ENCODE data around the gene BEST1.

Gene BEST1

GRCh38 chr11:62008193-62008592 lies 58.0 kb downstream of the BEST1 start:
- no peaks in the 10 kb centered on the region for H3K79me2 ChIP-seq (ENCODE audit: control insufficient read depth, insufficient read depth, low read length)
- H3K27me3 ChIP-seq (ENCODE audit: insufficient read depth, low read length, poor library complexity), result no peaks in the 10 kb centered on the region
- H2AK5ac ChIP-seq (ENCODE audit: low read length), result no peak overlapping the region
- WGBS (ENCODE audit: extremely low coverage, insufficient coverage, low lambda C conversion rate), result no CpG with 5 or more reads among the region's 1 CpG
- H3K4me2 ChIP-seq (ENCODE audit: low read length), result no peak overlapping the region
- H4K8ac ChIP-seq (ENCODE audit: low read depth, low read length), result no peak overlapping the region
- no peak overlapping the region for H2BK120ac ChIP-seq (ENCODE audit: low read depth, low read length)
- no peak overlapping the region for H2BK5ac ChIP-seq (ENCODE audit: low read length)
- no peak overlapping the region for H3K23ac ChIP-seq (ENCODE audit: low read length)
- no peak overlapping the region for H2BK15ac ChIP-seq (replicated peaks; ENCODE audit: low read depth)
- H3K4me3 ChIP-seq (ENCODE audit: low read length), result no peak overlapping the region
- no peak overlapping the region for H3K9ac ChIP-seq (ENCODE audit: low read length)
- H3K18ac ChIP-seq (ENCODE audit: low read length), result no peak overlapping the region
- H3K27ac ChIP-seq (ENCODE audit: low read depth, low read length), result no peak overlapping the region
- no peaks in the 10 kb centered on the region for H3K36me3 ChIP-seq (ENCODE audit: control insufficient read depth, insufficient read depth, low read length)
- no peak overlapping the region for H3K56ac ChIP-seq (ENCODE audit: low read length)
- DNase-seq, result no peak
- H4K5ac ChIP-seq (ENCODE audit: low read length), result no peak overlapping the region
- no peaks in the 10 kb centered on the region for H3K79me1 ChIP-seq (ENCODE audit: low read length)
- H3K4ac ChIP-seq (ENCODE audit: low read depth, low read length), result no peak overlapping the region
- H3K4me1 ChIP-seq (ENCODE audit: control insufficient read depth, low read depth, low read length), result no peaks in the 10 kb centered on the region

GRCh38 chr11:62010935-62011528 lies 60.9 kb downstream of the BEST1 start:
- H3K23ac ChIP-seq (ENCODE audit: low read length), result no peak overlapping the region
- DNase-seq, result no peak
- H2BK15ac ChIP-seq (replicated peaks; ENCODE audit: low read depth), result no peak overlapping the region
- H3K56ac ChIP-seq (ENCODE audit: low read length), result no peak overlapping the region
- no peaks in the 10 kb centered on the region for H3K27me3 ChIP-seq (ENCODE audit: insufficient read depth, low read length, poor library complexity)
- no CpG with 5 or more reads among the region's 4 CpGs for WGBS (ENCODE audit: extremely low coverage, insufficient coverage, low lambda C conversion rate)
- H3K9ac ChIP-seq (ENCODE audit: low read length), result no peak overlapping the region
- H4K5ac ChIP-seq (ENCODE audit: low read length), result no peak overlapping the region
- no peak overlapping the region for H3K4me3 ChIP-seq (ENCODE audit: low read length)
- no peak overlapping the region for H4K8ac ChIP-seq (ENCODE audit: low read depth, low read length)
- no peak overlapping the region for H3K27ac ChIP-seq (ENCODE audit: low read depth, low read length)
- H3K4ac ChIP-seq (ENCODE audit: low read depth, low read length), result no peak overlapping the region
- no peak overlapping the region for H2AK5ac ChIP-seq (ENCODE audit: low read length)
- H2BK5ac ChIP-seq (ENCODE audit: low read length), result no peak overlapping the region
- no peaks in the 10 kb centered on the region for H3K4me1 ChIP-seq (ENCODE audit: control insufficient read depth, low read depth, low read length)
- no peaks in the 10 kb centered on the region for H3K36me3 ChIP-seq (ENCODE audit: control insufficient read depth, insufficient read depth, low read length)
- H3K18ac ChIP-seq (ENCODE audit: low read length), result no peak overlapping the region
- no peaks in the 10 kb centered on the region for H3K79me2 ChIP-seq (ENCODE audit: control insufficient read depth, insufficient read depth, low read length)
- H3K4me2 ChIP-seq (ENCODE audit: low read length), result no peak overlapping the region
- H3K79me1 ChIP-seq (ENCODE audit: low read length), result no peaks in the 10 kb centered on the region
- no peak overlapping the region for H2BK120ac ChIP-seq (ENCODE audit: low read depth, low read length)

- H3K79me2 ChIP-seq (ENCODE audit: control insufficient read depth, insufficient read depth, low read length), result no peaks in the 10 kb centered on the region
- H3K56ac ChIP-seq (ENCODE audit: low read length), result no peak overlapping the region
- H3K18ac ChIP-seq (ENCODE audit: low read length), result no peak overlapping the region
- H2BK120ac ChIP-seq (ENCODE audit: low read depth, low read length), result no peak overlapping the region
- no peak overlapping the region for H2BK5ac ChIP-seq (ENCODE audit: low read length)
- no peak overlapping the region for H3K23ac ChIP-seq (ENCODE audit: low read length)
- H4K8ac ChIP-seq (ENCODE audit: low read depth, low read length), result no peak overlapping the region
- H2BK15ac ChIP-seq (replicated peaks; ENCODE audit: low read depth), result no peak overlapping the region
- H3K9ac ChIP-seq (ENCODE audit: low read length), result no peak overlapping the region
- no peak overlapping the region for H4K5ac ChIP-seq (ENCODE audit: low read length)
- H3K4me1 ChIP-seq (ENCODE audit: control insufficient read depth, low read depth, low read length), result no peaks in the 10 kb centered on the region
- H3K4me3 ChIP-seq (ENCODE audit: low read length), result no peak overlapping the region
- no peak overlapping the region for H3K4ac ChIP-seq (ENCODE audit: low read depth, low read length)
- no peaks in the 10 kb centered on the region for H3K27me3 ChIP-seq (ENCODE audit: insufficient read depth, low read length, poor library complexity)
- no peaks in the 10 kb centered on the region for H3K36me3 ChIP-seq (ENCODE audit: control insufficient read depth, insufficient read depth, low read length)
- DNase-seq, result no peak
- H3K27ac ChIP-seq (ENCODE audit: low read depth, low read length), result no peak overlapping the region
- no peak overlapping the region for H3K4me2 ChIP-seq (ENCODE audit: low read length)
- WGBS (ENCODE audit: extremely low coverage, insufficient coverage, low lambda C conversion rate), result no CpG with 5 or more reads among the region's 9 CpGs
- no peak overlapping the region for H2AK5ac ChIP-seq (ENCODE audit: low read length)
- H3K79me1 ChIP-seq (ENCODE audit: low read length), result no peaks in the 10 kb centered on the region
Observed at GRCh38 chr11:62011881-62012280, 61.7 kb downstream of the BEST1 start.

- no peak overlapping the region for H3K4me2 ChIP-seq (ENCODE audit: low read length)
- H4K8ac ChIP-seq (ENCODE audit: low read depth, low read length), result no peak overlapping the region
- no peak overlapping the region for H2BK5ac ChIP-seq (ENCODE audit: low read length)
- no peak overlapping the region for H3K9ac ChIP-seq (ENCODE audit: low read length)
- H3K36me3 ChIP-seq (ENCODE audit: control insufficient read depth, insufficient read depth, low read length), result no peaks in the 10 kb centered on the region
- WGBS (ENCODE audit: extremely low coverage, insufficient coverage, low lambda C conversion rate), result no CpG with 5 or more reads among the region's 3 CpGs
- no peak overlapping the region for H4K5ac ChIP-seq (ENCODE audit: low read length)
- H2BK15ac ChIP-seq (replicated peaks; ENCODE audit: low read depth), result no peak overlapping the region
- no peaks in the 10 kb centered on the region for H3K4me1 ChIP-seq (ENCODE audit: control insufficient read depth, low read depth, low read length)
- no peak overlapping the region for H2BK120ac ChIP-seq (ENCODE audit: low read depth, low read length)
- H3K18ac ChIP-seq (ENCODE audit: low read length), result no peak overlapping the region
- H3K79me1 ChIP-seq (ENCODE audit: low read length), result no peaks in the 10 kb centered on the region
- H3K79me2 ChIP-seq (ENCODE audit: control insufficient read depth, insufficient read depth, low read length), result no peaks in the 10 kb centered on the region
- no peak overlapping the region for H2AK5ac ChIP-seq (ENCODE audit: low read length)
- no peaks in the 10 kb centered on the region for H3K27me3 ChIP-seq (ENCODE audit: insufficient read depth, low read length, poor library complexity)
- H3K56ac ChIP-seq (ENCODE audit: low read length), result no peak overlapping the region
- H3K4ac ChIP-seq (ENCODE audit: low read depth, low read length), result no peak overlapping the region
- H3K27ac ChIP-seq (ENCODE audit: low read depth, low read length), result no peak overlapping the region
- no peak overlapping the region for H3K4me3 ChIP-seq (ENCODE audit: low read length)
- no peak overlapping the region for H3K23ac ChIP-seq (ENCODE audit: low read length)
- no peak for DNase-seq
Observed at GRCh38 chr11:62012451-62012831, 62.3 kb downstream of the BEST1 start.

- Histone ChIP-seq H3K9ac (ENCODE audit: low read length) (no peak overlapping the region), H3K56ac (ENCODE audit: low read length) (no peak overlapping the region), H3K4ac (ENCODE audit: low read depth, low read length) (no peak overlapping the region), H2AK5ac (ENCODE audit: low read length) (no peak overlapping the region), H3K36me3 (ENCODE audit: control insufficient read depth, insufficient read depth, low read length) (no peaks in the 10 kb centered on the region), H3K79me1 (ENCODE audit: low read length) (no peaks in the 10 kb centered on the region), H4K8ac (ENCODE audit: low read depth, low read length) (no peak overlapping the region), H3K27me3 (ENCODE audit: insufficient read depth, low read length, poor library complexity) (no peaks in the 10 kb centered on the region), H3K79me2 (ENCODE audit: control insufficient read depth, insufficient read depth, low read length) (no peaks in the 10 kb centered on the region), H3K4me2 (ENCODE audit: low read length) (no peak overlapping the region), H3K27ac (ENCODE audit: low read depth, low read length) (no peak overlapping the region), H3K18ac (ENCODE audit: low read length) (no peak overlapping the region), H3K4me1 (ENCODE audit: control insufficient read depth, low read depth, low read length) (no peaks in the 10 kb centered on the region), H3K23ac (ENCODE audit: low read length) (no peak overlapping the region), H4K5ac (ENCODE audit: low read length) (no peak overlapping the region), H2BK15ac (replicated peaks; ENCODE audit: low read depth) (no peak overlapping the region), H2BK120ac (ENCODE audit: low read depth, low read length) (no peak overlapping the region), H2BK5ac (ENCODE audit: low read length) (no peak overlapping the region), H3K4me3 (ENCODE audit: low read length) (no peak overlapping the region)
- no CpG with 5 or more reads among the region's 5 CpGs for WGBS (ENCODE audit: extremely low coverage, insufficient coverage, low lambda C conversion rate)
- DNase-seq, result no peak
Observed at GRCh38 chr11:62012832-62013461, 62.8 kb downstream of the BEST1 start.
